ENCODE data around the gene UBFD1.

- TF ChIP-seq FOXK2 (IDR thresholded peaks at IDR 0.05) (no peak), HDGF (IDR thresholded peaks at IDR 0.05; ENCODE audit: borderline replicate concordance) (no peak), LEF1 (IDR thresholded peaks at IDR 0.05; ENCODE audit: borderline replicate concordance) (no peak), FOXA1 (IDR thresholded peaks at IDR 0.05) (no peak), NFRKB (IDR thresholded peaks at IDR 0.05) (no peak), ARNT (IDR thresholded peaks at IDR 0.05) (no peak), SUZ12 (IDR thresholded peaks at IDR 0.05) (no peak), SP1 (IDR thresholded peaks at IDR 0.05) (no peak)
Measured at GRCh38 chr16:23577493-23577892, 20.0 kb downstream of the UBFD1 start.
